HEK293 (cell line): Measurements from ENCODE around the gene LCN1.

Source experiments
- CTCF ChIA-PET: fragments of 350-600 bp; formaldehyde crosslinking; extraction: SDS; loops from one replicate; lab custom pipeline; 2021; ENCODE audit warnings: antibody characterized with exemption; lab: Yijun Ruan, JAX
- POLR2A ChIA-PET: fragments of 300-600 bp; formaldehyde crosslinking; extraction: SDS; loops from one replicate; lab custom pipeline; 2020; ENCODE audit warnings: antibody characterized with exemption, inconsistent platforms; lab: Yijun Ruan, JAX
- H3K27ac ChIP-seq: fragments of 200-500 bp; sonication (Bioruptor generic); 2 replicates; pipeline ENCODE4 v1.5.1; 2014; ENCODE audit warnings: low read depth, low read length, control low read depth, inconsistent platforms; ENCODE audit errors: extremely low read depth
- H3K36me3 ChIP-seq, 2 experiments: fragments of 200-500 bp in 1 of 2; sonication (Bioruptor generic) in 1 of 2; 1 replicate in 1 of 2; 2 replicates in 1 of 2; pipeline ENCODE4 v1.5.1; 2014 to 2017; ENCODE audit warnings: inconsistent platforms in 2 of 2, low read length in 2 of 2; ENCODE audit not compliant: control insufficient read depth in 2 of 2, insufficient read depth in 1 of 2
- H3K4me1 ChIP-seq: fragments of 200-500 bp; sonication (Bioruptor generic); 2 replicates; pipeline ENCODE4 v1.5.1; 2014; ENCODE audit warnings: mild to moderate bottlenecking, low read length, inconsistent platforms; ENCODE audit not compliant: control insufficient read depth, insufficient read depth
- H3K4me3 ChIP-seq: 2 replicates; pipeline ENCODE4 v1.5.1; 2011; ENCODE audit warnings: low read depth, mild to moderate bottlenecking, control low read depth, low read length, moderate library complexity
- H3K9me3 ChIP-seq: fragments of 200-500 bp; sonication (Bioruptor generic); 2 replicates; pipeline ENCODE4 v1.5.1; 2014; ENCODE audit warnings: low read depth, low read length, inconsistent platforms; ENCODE audit not compliant: control insufficient read depth, insufficient read depth
- AEBP2 ChIP-seq: fragments of 450-650 bp; formaldehyde crosslinking; IDR thresholded peaks from 2 replicates; pipeline ENCODE4 v1.5.1; 2016; ENCODE audit warnings: missing biosample characterization, missing genetic modification characterization, borderline replicate concordance
- EGR2 ChIP-seq: fragments of 450-650 bp; formaldehyde crosslinking; IDR thresholded peaks from 2 replicates; pipeline ENCODE4 v1.5.1; 2016; ENCODE audit warnings: low read depth, missing biosample characterization, missing genetic modification characterization
- KLF1 ChIP-seq: fragments of 450-650 bp; formaldehyde crosslinking; IDR thresholded peaks from 2 replicates; pipeline ENCODE4 v1.5.1; 2016; ENCODE audit warnings: missing biosample characterization, missing genetic modification characterization
- MYNN ChIP-seq: fragments of 450-650 bp; formaldehyde crosslinking; IDR thresholded peaks from 2 replicates; pipeline ENCODE4 v1.5.1; 2016; ENCODE audit warnings: missing biosample characterization, missing genetic modification characterization, borderline replicate concordance
- SP3 ChIP-seq: fragments of 450-650 bp; formaldehyde crosslinking; IDR thresholded peaks from 2 replicates; pipeline ENCODE4 v1.5.1; 2016; ENCODE audit warnings: missing biosample characterization, missing genetic modification characterization
- ZBTB26 ChIP-seq: fragments of 450-650 bp; formaldehyde crosslinking; optimal IDR thresholded peaks from 2 replicates; pipeline ENCODE3; 2016; ENCODE audit warnings: missing biosample characterization, mild to moderate bottlenecking, missing genetic modification characterization
- ZFHX2 ChIP-seq: fragments of 450-650 bp; formaldehyde crosslinking; conservative IDR thresholded peaks from 2 replicates; pipeline ENCODE4 v1.5.1; 2016; ENCODE audit warnings: missing biosample characterization, missing genetic modification characterization
- ZIC2 ChIP-seq: fragments of 450-650 bp; formaldehyde crosslinking; IDR thresholded peaks from 2 replicates; pipeline ENCODE4 v1.5.1; 2016; ENCODE audit warnings: missing biosample characterization, missing genetic modification characterization
- ZNF558 ChIP-seq: fragments of 450-650 bp; formaldehyde crosslinking; IDR thresholded peaks from 2 replicates; pipeline ENCODE4 v1.5.1; 2016; ENCODE audit warnings: missing biosample characterization, missing genetic modification characterization
- ZNF776 ChIP-seq: fragments of 450-650 bp; formaldehyde crosslinking; IDR thresholded peaks from 2 replicates; pipeline ENCODE4 v1.5.0; 2017; ENCODE audit warnings: missing biosample characterization, missing genetic modification characterization, borderline replicate concordance
- TF ChIP-seq, protein P1 (sequence below): fragments of 450-650 bp; formaldehyde crosslinking; IDR thresholded peaks from 2 replicates; pipeline ENCODE4 v1.5.1; 2017; ENCODE audit warnings: missing biosample characterization, mild to moderate bottlenecking, missing genetic modification characterization, moderate library complexity
- TF ChIP-seq, protein P2 (sequence below): IDR thresholded peaks from 2 replicates; pipeline ENCODE4 v1.6.1; 2011; ENCODE audit warnings: mild to moderate bottlenecking, low read depth, low read length, borderline replicate concordance

The LCN1 gene

DNA sequence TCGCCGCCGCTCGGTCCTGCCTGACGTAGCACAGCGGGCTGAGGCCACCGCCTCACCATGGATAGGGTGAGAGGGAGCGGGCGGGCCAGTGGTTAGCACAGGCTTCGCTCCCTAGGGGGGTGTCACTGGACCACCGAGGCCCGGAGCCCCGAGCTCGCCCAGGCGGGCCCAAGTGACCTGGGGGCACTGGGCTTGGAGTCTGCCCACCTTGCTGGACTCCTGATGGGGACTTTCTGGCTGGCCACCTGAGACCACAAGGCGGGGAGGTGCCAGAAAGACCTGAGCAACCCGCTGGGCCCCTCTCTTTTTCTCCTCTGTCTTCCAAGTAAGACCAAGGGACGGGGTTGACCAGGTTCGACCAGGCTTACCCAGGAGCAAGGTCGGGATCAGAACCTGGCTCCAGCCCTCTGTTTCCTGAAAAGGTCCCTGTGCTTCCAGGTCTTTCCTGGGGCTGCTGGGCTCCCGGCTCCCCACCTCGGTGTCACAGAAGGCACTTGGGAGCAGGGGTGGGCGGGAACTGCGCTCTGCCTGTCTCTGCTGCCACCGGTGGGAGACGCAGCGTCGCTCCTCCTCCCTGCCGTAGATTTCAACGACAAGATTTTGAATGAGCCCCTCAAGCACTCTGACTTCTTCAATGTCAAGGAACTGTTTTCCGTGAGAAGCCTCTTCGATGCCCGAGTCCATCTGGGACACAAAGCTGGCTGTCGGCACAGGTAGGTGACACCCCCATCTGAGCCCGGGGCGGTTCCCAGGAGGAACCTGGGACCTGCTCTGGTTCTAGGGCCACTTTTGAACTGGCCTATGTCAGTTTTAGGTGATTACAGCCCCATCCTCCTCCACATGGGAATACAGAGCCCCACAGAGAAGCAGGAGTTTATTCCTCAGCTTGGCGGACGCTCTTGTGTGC, 19.7 kb upstream of the LCN1 start (continued):
- TF ChIP-seq ZBTB26 (tag by site-specific recombination): no peak
- TF ChIP-seq, protein P1, sequence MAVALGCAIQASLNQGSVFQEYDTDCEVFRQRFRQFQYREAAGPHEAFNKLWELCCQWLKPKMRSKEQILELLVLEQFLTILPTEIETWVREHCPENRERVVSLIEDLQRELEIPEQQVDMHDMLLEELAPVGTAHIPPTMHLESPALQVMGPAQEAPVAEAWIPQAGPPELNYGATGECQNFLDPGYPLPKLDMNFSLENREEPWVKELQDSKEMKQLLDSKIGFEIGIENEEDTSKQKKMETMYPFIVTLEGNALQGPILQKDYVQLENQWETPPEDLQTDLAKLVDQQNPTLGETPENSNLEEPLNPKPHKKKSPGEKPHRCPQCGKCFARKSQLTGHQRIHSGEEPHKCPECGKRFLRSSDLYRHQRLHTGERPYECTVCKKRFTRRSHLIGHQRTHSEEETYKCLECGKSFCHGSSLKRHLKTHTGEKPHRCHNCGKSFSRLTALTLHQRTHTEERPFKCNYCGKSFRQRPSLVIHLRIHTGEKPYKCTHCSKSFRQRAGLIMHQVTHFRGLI (tag by site-specific recombination): 0 out of 2 replicates have a peak, but pooled peaks have one; percentile 10
- no peak for TF ChIP-seq ZNF558 (tag by site-specific recombination)
- TF ChIP-seq ZNF776 (tag by site-specific recombination): no peak
- TF ChIP-seq SP3 (tag by site-specific recombination): no peak
- TF ChIP-seq ZIC2 (tag by site-specific recombination): peak; percentile 5; the same call in 1 of the 2 replicates

- Histone ChIP-seq H3K4me3 (no peak overlapping the region), H3K4me1 (peaks cover 3% of the 10 kb centered on the region; the same call in 1 of the 2 replicates), H3K9me3 (no peaks in the 10 kb centered on the region), H3K27ac (no peak overlapping the region), H3K36me3 (peaks cover 0 to 38% of the 10 kb centered on the region in 2 experiments; a peak in 2 of 3 replicates)
- POLR2A ChIA-PET: no interaction called here
- TF ChIP-seq SP3 (tag by site-specific recombination) (peak; percentile 23; the same call in 1 of the 2 replicates), EGR2 (peak; percentile 78), AEBP2 (tag by site-specific recombination) (no peak), ZFHX2 (tag by site-specific recombination) (peak; percentile 60; the same call in 1 of the 2 replicates), KLF1 (tag by site-specific recombination) (peak; percentile 8; the same call in 1 of the 2 replicates), MYNN (tag by site-specific recombination) (no peak)
- TF ChIP-seq, protein P2, sequence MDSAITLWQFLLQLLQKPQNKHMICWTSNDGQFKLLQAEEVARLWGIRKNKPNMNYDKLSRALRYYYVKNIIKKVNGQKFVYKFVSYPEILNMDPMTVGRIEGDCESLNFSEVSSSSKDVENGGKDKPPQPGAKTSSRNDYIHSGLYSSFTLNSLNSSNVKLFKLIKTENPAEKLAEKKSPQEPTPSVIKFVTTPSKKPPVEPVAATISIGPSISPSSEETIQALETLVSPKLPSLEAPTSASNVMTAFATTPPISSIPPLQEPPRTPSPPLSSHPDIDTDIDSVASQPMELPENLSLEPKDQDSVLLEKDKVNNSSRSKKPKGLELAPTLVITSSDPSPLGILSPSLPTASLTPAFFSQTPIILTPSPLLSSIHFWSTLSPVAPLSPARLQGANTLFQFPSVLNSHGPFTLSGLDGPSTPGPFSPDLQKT: no peak
- TF ChIP-seq, protein P1 (tag by site-specific recombination): peak; percentile 33; the same call in 1 of the 2 replicates
- CTCF ChIA-PET: no interaction called here
These were observed 18.9 kb upstream of the LCN1 start for GRCh38 chr9:135502168-135502872.
